GM11168 (cell line): ENCODE results near the gene BICD2.

Experiments used
- in situ Hi-C: fragments of 300-500 bp; cut with MboI; formaldehyde crosslinking; loops from one replicate; pipeline ENCODE4 v1.12.0; 2022; ENCODE audit warnings: low sequenced_read_pairs; ENCODE audit not compliant: unreplicated experiment

BICD2 gene

GRCh38 chr9:92749934-92750315, 14.7 kb downstream of the BICD2 start:
- in situ Hi-C loops: no loop called here

GRCh38 chr9:92749071-92749933, 15.3 kb downstream of the BICD2 start:
- in situ Hi-C loops: no loop called here

GRCh38 chr9:92748233-92748497, 16.5 kb downstream of the BICD2 start:
- in situ Hi-C loops: no loop called here

GRCh38 chr9:92747459-92748232, 17.0 kb downstream of the BICD2 start:
- in situ Hi-C loops: no loop called here

GRCh38 chr9:92746567-92747458, 17.8 kb downstream of the BICD2 start:
- in situ Hi-C loops: no loop called here

GRCh38 chr9:92745881-92746280, 18.8 kb downstream of the BICD2 start:
- in situ Hi-C loops: no loop called here

GRCh38 chr9:92745331-92745730, 19.3 kb downstream of the BICD2 start:
- in situ Hi-C loops: no loop called here

- in situ Hi-C loops: no loop called here
Observed at GRCh38 chr9:92740969-92741368, 23.7 kb downstream of the BICD2 start.

GRCh38 chr9:92740446-92740961, 24.1 kb downstream of the BICD2 start:
- in situ Hi-C loops: no loop called here

- in situ Hi-C loops: no loop called here
Observed at GRCh38 chr9:92740009-92740408, 24.6 kb downstream of the BICD2 start.

- in situ Hi-C loops: no loop called here
Observed at GRCh38 chr9:92739346-92739970, 25.2 kb downstream of the BICD2 start.

- in situ Hi-C loops: no loop called here
Observed at GRCh38 chr9:92738661-92739081, 26.0 kb downstream of the BICD2 start.

GRCh38 chr9:92737611-92738299, 26.9 kb downstream of the BICD2 start:
- in situ Hi-C loops: no loop called here

- in situ Hi-C loops: no loop called here
Observed at GRCh38 chr9:92737216-92737606, 27.4 kb downstream of the BICD2 start.

- in situ Hi-C loops: no loop called here
Observed at GRCh38 chr9:92736563-92737215, 27.9 kb downstream of the BICD2 start.

- in situ Hi-C loops: no loop called here
Observed at GRCh38 chr9:92735636-92736562, 28.7 kb downstream of the BICD2 start.

- in situ Hi-C loops: no loop called here
Observed at GRCh38 chr9:92734931-92735635, 29.6 kb downstream of the BICD2 start.
